HG02938 (cell line): Measurements from ENCODE around the gene LEUTX.
"Not testable (repeated sequence)": the region's sequence is repeated elsewhere in the genome, so short reads cannot be mapped to it uniquely, and the experiment has no call there.

ENCODE experiments used
- ATAC-seq: cut with Tn5 transposase; IDR thresholded peaks from one replicate; pipeline ENCODE4 v1.9.1; 2021; ENCODE audit warnings: mild to moderate bottlenecking, moderate library complexity; ENCODE audit not compliant: unreplicated experiment

Gene LEUTX, protein sequence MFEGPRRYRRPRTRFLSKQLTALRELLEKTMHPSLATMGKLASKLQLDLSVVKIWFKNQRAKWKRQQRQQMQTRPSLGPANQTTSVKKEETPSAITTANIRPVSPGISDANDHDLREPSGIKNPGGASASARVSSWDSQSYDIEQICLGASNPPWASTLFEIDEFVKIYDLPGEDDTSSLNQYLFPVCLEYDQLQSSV

DNA sequence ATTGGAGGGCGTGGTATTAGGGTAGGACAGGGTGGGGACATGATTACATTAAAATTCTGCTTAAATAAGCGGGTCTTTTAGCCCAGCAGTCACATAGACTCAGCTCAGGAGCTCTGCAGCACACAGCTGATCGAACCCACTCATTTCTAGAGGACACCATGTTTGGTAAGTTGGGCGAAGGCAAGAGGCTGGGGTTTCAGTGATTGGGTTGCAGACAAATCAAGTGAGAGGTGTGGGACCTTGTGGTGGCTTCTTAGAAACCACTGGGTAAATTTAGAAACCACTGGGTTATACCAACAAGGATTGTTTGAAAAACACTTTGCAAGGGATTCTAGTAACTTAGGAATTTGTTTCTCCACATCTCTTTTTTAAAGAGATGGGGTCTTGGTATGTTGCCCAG, at the start of gene LEUTX:
Gene LEUTX, plus strand, starts transcription at position 92 of the 400 bp plus-strand sequence. Its CDS starts 67 bp downstream, at position 159.
- no peak for ATAC-seq

DNA sequence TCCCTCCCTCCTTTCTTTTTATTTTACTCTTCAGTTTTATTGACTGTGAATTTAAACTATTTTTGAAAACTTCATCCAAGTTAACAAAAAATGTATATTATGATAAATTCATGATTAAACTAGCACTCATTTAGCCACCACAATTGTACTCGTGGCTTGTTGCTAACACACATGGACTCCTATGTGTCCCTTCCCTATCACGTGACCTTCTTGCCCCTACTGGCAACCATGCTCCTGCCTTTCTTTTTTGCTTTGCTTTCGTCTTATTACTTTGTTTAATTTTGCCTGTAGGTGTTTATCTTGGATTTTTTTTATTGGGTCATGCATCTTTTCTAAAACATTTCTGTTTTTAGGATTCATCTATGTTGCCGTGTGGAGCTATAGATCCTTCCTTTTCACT, 49.1 kb upstream of the LEUTX start:
- ATAC-seq: no peak

DNA sequence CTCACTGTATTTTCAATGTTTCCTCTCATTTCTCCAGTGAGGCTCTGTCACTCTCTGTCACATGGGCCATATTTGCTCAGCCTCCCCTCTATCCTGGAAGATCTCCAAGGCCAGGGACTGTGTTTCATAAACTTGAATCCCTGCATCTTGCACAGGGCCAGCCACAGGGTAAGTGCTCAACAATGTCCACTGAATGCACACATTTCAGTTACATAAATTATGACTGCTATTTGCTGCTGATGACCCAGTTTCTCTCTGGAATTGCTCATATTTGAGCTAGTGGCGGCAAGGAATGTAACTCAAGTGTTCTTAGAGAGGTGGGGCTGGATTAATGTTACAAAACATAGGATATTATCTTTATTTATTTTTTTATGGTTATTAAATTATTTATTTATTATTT, 47.0 kb upstream of the LEUTX start:
- ATAC-seq: no peak

DNA sequence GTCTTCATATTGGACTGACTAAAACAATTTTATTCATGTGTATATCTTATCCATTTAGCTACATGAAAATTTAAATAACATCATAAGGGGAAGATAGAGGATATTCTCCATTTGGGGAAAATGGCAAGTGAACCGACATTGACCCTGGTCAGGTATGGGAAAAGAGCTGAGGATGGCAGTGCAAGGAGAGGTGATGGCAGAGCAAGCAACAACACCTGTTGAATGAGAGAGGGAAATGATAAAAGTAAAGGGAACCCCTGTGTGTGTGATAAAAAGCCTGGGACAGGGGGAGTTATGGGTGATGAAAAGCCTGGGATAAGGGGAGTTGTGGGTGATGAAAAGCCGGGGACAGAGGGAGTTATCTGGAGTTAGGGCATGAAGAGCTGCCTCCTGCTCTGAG, 44.8 kb upstream of the LEUTX start:
- ATAC-seq: no peak

DNA sequence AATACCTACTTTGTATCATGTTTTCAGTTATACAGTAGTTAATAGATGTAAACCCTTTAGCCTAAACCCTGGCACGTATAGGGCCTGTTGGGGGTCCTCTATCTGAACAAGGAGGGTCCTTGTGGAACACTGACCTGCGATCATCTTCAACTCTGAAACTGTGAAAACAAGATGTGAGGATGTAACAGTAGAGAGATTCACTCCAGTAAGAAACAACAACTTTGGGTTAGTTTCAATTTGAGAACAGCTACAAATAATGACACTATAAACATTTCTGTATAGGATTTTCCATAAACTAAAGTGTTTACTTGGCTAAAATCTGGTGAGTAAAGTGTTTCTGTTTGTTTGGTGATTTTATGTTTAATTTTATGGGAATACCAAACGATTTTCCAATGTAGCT, 43.0 kb upstream of the LEUTX start:
- ATAC-seq: no peak

DNA sequence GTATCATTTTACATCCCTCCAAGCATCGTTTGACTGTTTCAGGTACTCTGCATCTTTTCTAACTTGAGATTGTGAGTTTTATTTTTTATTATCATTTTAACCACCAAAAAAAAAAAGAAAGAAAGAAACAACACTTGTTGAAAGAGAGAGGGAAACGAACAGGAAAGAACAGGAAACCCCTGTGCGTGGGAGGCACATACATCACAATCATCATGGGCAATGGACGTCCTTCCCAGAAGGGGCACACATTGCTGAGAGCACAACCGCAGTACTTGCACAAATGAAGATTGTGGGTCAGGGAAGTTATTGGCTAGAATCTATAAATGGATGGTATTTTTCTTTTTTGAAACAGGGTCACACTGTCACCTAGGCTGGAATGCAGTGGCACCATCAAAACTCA, 42.6 kb upstream of the LEUTX start:
- no peak for ATAC-seq

DNA sequence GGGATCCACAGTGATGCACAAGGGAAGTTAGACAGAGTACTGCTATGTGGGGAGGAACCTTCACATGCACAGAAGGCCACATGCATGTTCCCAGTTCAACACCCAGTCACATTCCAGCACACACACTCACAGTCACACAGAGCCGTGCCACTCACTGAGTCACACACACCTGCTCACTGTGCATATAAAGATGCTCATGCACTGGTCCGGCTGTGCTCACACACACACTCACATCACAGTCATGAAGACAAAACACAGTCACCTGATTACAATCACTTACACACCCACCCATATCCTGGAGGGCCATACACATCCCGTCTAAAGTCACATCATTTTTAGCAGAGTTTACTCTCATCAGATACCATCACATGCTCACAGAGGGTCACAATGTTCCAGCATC, 41.3 kb upstream of the LEUTX start:
- ATAC-seq: no peak

DNA sequence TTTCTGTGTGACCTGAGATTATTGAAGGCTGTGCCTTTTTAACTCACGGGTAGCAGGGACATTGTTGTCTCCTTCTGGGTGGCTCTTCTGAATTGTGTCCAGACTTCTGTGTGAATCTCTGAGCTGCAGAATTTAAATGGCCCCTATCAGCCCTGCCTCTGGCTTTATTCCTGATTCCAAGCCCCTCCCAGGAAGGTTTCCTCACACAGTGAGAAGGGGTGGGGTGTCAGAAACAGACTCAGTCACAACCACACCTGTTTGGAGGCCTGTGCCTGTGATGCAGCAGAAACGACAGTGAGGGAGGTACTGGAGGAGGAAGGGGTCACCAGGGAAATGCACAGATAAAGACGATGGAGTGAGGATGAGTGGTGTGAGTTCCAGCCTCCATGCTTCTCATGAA, 40.8 kb upstream of the LEUTX start, which contains the start of gene CLC:
Gene CLC, minus strand, starts transcription at position 139 of the 400 bp plus-strand sequence. Its CDS starts 77 bp downstream, at position 62.
- no peak for ATAC-seq

DNA sequence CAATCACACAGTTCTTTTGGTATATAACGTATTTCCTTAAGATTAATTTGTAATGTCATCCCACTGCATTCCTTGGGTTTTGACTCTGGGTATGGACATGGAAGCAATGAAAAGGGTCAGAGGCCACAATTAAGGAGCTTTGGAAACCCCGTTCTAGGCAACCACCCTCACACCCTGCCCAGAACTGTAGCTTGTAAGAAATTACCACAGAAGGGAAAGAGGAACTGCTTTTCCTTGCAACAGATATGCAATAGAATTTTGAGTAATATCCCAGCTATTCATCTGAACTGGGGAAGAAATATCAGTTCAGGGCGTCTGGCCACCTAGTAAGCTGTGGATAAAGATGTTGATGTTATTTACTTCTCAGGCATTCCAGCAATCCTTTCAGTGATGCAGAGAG, 39.8 kb upstream of the LEUTX start:
- ATAC-seq: no peak

DNA sequence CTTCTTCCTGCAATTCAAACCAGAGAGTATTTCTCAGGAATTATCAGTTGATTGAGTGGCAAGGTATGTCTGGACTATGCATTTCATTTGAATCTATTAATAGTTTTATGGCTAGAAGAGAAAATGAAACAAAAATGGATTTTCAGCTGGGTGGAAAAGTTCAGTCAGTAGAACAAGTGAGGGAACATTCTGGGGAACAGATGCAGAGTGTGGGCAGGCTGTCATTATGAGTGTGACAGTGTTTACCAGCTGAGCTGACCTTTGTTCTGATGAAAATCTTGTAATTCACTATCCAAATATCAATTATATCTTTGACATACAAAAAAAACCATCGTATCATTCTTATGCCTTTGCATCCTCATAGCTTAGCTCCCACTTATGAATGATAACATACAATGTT, 38.3 kb upstream of the LEUTX start:
- no peak for ATAC-seq

DNA sequence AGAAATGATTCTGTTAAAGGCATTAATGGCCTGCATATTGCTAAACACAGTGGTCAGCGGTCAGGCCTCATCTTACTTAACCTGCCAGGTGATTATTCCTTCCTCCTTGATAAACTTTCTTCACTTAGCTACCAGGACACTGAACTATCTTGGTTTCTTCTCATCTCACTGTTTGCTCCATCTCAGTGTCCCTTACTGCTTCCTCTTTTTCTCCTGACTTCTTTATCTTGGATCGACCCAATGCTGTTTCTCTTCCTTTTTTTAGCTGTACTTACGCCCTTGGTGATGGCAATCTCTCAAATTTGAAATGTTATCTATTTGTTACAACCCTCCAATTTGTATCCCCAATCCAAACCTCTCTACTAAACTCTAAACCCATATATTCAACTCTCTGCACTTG, 33.0 kb upstream of the LEUTX start:
- no peak for ATAC-seq

DNA sequence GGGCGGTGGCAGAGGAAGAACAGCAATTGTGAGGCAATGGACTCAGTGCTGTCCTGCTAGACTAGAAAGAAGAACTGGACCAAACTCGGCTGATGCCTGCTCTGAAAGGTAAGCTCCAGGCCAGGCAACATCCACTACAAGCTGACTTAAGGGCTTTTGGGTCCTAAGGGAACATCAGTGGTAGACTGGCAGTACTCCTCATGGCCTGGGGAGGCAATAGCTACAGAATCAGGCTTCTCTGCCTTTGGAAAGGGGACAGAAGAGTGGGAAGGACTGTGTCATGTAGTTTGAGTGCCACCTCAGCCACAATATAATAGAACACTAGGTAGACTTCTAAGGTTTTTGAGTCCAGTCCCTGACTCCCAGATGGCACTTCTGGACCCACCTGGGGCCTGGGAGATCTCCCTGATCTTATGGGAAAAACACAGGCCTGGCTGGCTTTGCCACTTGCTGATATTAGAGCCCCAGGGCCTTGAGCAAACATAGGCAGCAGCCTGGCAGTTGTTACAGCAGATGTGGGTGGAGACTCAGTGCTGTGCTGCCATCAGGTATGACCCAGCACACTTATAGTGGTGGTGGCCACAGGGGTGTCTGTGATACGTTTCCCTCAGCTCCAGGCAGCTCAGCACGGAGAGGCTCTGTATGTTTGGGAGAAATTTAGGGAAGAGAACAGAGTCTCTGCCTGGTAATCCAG, 31.7 kb upstream of the LEUTX start:
- no peak for ATAC-seq

DNA sequence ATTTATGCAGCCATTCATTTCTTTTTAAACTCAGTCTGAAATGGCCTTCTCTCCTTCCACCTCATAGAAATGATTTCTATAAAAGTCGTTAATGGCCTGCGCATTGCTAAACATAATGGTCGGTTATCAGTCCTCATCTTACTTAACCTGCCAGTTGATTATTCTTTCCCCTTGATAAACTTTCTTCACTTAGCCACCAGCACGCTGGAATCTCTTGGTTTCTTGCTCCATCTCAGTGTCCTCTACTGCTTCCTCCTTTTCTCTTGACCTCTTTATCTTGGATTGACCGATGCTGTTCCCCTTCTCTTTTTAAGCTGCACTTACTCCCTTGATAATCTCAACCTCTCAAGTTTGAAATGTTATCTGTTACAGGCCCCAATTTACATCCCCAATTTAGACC, 28.7 kb upstream of the LEUTX start:
- no peak for ATAC-seq

DNA sequence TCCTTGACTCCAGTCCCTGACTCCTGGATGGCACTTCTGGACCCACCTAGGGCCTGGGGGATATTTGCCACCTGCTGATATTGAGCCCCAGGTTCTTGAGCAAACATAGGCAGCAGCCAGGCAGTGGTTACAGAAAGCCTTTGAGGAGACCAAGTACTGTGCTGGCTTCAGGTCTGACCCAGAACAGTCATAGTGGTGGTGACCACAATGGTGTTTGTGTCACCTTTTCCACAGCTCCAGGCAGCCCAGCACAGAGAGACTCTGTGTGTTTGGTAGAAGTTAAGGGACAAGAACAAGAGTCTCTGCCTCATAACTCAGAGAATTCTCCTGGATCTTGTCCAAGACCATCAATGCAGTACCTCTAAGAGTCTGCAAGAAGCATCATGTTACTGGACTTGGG, 26.3 kb upstream of the LEUTX start:
- no peak for ATAC-seq

DNA sequence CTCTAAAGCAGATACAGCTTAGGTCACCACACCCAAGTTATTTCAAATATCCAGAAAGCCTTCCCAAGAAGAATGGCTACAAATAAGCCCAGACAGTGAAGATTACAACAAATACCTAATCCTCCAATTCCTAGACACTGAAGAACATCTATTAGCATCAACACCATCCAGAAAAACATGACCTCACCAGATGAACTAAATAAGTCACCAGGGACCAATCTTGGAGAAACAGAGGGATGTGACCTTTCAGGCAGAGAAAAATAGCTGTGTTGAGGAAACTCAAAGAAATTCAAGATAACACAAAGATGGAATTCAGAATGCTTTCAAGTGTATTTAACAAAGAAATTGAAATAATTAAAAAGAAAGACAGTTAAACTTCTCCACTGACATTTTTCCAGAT, 25.9 kb upstream of the LEUTX start:
- ATAC-seq: no peak

DNA sequence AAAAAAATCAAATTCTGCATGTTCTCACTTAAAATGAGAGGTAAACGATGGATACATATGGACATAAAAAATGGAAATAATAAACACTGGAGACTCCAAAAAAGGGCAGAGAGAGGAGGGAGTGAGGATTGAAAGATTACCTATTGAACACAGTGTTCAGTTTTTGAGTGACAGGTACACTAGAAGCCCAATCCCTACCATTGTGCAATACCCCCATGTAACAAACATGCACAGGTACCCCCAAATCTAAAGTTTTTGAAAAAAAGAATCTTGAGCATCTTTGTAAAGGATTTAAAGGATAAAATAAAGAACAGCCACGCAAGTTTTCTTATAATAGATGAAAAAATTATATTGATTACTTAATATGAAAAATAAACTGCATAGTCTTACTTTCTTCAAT, 24.1 kb upstream of the LEUTX start:
- no peak for ATAC-seq

DNA sequence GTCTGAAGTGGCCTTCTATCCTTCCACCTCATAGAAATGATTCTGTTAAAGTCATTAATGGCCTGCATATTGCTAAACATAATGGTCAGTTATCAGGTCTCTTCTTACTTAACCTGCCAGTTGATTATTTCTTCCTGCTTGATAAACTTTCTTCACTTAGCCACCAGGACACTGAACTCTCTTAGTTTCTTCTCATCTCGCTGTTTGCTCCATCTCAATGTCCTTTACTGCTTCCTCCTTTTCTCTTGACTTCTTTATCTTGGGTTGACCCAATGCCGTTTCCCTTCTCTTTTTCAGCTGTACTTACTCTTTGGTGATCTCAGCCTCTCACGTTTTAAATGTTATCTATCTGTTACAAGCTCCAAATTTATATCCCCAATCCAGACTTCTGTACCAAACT, 23.7 kb upstream of the LEUTX start:
- ATAC-seq: no peak

DNA sequence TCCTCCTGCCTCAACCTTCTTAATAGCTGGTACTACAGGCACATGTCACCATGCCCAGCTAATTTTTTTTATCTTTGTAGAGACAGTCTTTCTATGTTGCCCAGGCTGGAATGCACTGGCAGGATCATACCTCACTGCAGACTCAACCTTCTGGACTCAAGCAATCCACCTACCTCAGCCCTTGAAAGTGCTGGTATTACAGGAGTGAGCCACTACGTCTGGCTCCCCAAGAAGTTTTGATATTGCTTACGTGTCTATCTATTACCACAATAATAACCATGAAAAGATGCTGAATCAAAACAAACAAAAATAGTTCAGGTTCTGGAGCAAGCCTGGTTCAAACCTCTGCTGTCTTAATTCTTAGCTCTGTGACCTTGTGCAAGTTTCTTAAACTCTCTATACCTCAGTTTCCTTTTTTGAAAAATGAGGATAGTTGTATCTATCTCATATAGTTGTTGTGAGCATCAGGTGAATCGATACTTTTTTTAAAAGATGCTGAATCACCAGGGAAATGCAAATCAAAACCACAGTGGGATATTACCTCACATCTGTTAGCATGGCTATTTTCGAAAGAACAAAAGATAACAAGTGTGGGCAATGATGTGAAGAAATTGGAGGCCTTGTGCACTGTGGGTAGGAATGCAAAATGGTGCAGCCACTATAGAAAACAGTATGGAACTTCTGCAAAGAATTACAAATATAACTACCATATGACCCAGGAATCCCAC, 19.0 kb upstream of the LEUTX start:
- ATAC-seq: no peak

DNA sequence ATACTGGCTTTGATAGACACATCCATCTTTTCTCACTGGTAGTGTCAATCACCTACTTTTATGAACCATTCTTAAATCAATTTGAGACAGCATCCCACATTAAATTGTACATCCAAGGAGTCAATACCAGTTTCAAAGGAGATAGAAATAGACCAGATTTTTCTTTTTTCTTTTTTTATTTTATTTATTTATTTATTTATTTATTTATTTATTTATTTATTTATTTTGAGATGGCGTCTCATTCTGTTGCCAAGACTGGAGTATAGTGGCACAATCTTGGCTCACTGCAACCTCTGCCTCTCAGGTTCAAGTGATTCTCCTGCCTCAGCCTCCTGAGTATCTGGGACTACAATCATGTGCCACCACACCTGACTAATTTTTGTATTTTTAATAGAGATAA, 16.8 kb upstream of the LEUTX start:
- ATAC-seq: not testable (repeated sequence)

DNA sequence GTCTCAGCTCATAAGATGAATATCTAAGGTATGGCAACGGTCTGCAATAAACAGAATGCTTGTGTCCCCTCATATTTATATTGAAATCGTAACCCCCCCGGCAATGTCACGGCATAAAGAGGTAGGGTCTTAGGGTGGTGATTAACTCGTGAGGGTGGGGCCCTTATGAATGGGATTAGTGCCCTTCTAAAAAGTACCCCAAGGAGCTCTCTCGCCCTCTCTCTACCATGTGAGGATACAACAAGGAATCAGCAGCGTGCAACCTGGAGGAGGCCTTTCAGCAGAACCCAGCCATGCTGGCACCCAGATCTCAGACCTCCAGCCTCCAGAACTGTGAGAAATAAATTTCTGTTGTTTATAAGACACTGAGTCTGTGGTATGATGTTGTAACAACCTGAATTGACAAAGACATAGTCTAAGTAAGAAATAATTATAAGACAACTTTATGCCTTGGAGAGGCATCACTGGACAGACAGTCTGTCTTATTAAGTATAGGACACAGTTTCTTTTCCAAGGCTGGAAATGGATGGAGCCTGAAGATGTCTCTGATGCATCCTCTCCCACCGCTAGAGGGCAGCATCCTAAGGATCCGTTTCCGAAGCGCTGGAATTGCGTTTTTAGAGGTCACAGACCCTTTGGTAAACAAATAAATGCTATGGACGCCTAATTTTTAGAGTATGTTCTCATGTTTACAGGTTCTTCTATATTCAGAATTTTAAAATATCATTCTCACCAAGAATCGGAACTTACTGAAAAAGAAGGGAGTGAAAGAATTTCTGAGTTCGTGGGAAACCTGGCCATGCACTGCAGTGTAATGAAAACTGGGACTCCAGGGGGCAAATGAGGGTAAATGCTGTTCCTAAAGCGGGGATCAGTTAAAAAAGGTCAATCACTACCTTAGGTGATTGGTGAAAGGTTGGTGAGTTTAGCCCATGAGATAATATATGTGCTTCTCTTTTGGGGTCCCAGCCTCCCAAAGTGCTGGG, 13.3 kb upstream of the LEUTX start:
- no peak for ATAC-seq

DNA sequence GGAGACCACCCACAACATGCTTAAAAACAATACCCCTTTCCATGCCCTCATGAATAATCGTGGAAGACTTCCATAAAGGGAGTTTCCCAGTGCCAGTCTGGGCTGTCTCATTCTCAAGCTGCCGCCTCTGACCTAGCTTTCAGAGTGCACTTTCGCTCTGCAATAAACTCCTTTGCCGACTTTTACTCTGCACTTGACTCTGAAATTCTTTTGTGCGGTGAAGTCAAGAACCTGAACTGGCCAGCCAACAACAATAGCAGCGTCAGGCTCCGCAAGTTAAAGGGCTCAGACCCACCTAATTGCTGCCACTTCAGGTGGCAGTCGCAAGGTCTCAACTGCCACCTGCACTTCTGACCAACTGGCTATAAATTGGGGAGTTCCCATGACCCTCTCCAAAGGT, 10.3 kb upstream of the LEUTX start:
- no peak for ATAC-seq
